ENCODE measurements around the gene DBP. TPM values are rescaled to one million over a fixed set of nuclear protein-coding genes. Genes with fewer than 3 reads are reported as not detected.

Gene DBP
- total and polyA plus RNA-seq, 7 donors = 6.2 to 14.1 (median 10.5) TPM

- 84 to 92% methylated on average over 17 of the region's 17 CpGs for WGBS, 2 donors
- Histone ChIP-seq H3K4me3 (no peak overlapping the region), H3K27ac (no peak overlapping the region), H3K27me3 (no peaks in the 10 kb centered on the region), H3K36me3 (no peaks in the 10 kb centered on the region), H3K4me1 (peaks cover 0 to 12% (median 9%) of the 10 kb centered on the region in 4 donors), H3K9me3 (no peaks in the 10 kb centered on the region)
- DNase-seq = no peak
- intact Hi-C loops (cut with DNase I) = no loop called here
- TF ChIP-seq POLR2AphosphoS5 (IDR thresholded peaks at IDR 0.05) = no peak
- TF ChIP-seq EP300 (IDR thresholded peaks at IDR 0.05) = no peak
Measured at GRCh38 chr19:48676487-48676886, 39.3 kb upstream of the DBP start.

- no peaks in the 10 kb centered on the region for H3K36me3 ChIP-seq
- peak overlapping the region in 1 of 4 donors; percentile 20 for H3K27ac ChIP-seq
- 42 to 43% methylated on average over 28 of the region's 28 CpGs for whole genome bisulfite sequencing, 2 donors
- no peaks in the 10 kb centered on the region for H3K27me3 ChIP-seq
- H3K4me3 ChIP-seq = no peak overlapping the region
- peak; percentile 92 for DNase-seq
- TF ChIP-seq POLR2A (IDR thresholded peaks at IDR 0.05) (no peak), POLR2AphosphoS5 (IDR thresholded peaks at IDR 0.05) (peak in 1 of 4 donors; percentile 15), CTCF (IDR thresholded peaks at IDR 0.05) (peak; percentile 81 to 91 (median 86))
- no peaks in the 10 kb centered on the region for H3K9me3 ChIP-seq
- intact Hi-C loops (cut with DNase I) = loop anchor here (2.0 kb wide), 3 partner anchors 28 to 64 kb away; partner anchors contain the start of gene CA11
- peaks cover 0 to 12% (median 9%) of the 10 kb centered on the region in 4 donors for H3K4me1 ChIP-seq
Measured at GRCh38 chr19:48674921-48675824, 38.0 kb upstream of the DBP start.

- Histone ChIP-seq H3K4me1 (peaks cover 0 to 12% (median 9%) of the 10 kb centered on the region in 4 donors), H3K27ac (no peak overlapping the region), H3K9me3 (no peaks in the 10 kb centered on the region), H3K36me3 (no peaks in the 10 kb centered on the region), H3K4me3 (no peak overlapping the region), H3K27me3 (no peaks in the 10 kb centered on the region)
- 90 to 92% methylated on average over 19 of the region's 19 CpGs for WGBS, 2 donors
- intact Hi-C loops (cut with DNase I) = loop anchor here (2.0 kb wide), 3 partner anchors 28 to 64 kb away; partner anchors contain the start of gene CA11
- DNase-seq = no peak
- no peak for TF ChIP-seq CTCF (IDR thresholded peaks at IDR 0.05)
Measured at GRCh38 chr19:48674216-48674809, 37.1 kb upstream of the DBP start.

GRCh38 chr19:48673436-48674100 is 36.4 kb upstream of the DBP start:
- no peak for DNase-seq
- intact Hi-C loops (cut with DNase I) = loop anchor here (2.0 kb wide), 3 partner anchors 27 to 65 kb away; partner anchors contain the start of gene CA11
- Histone ChIP-seq H3K9me3 (no peaks in the 10 kb centered on the region), H3K27me3 (no peaks in the 10 kb centered on the region), H3K36me3 (no peaks in the 10 kb centered on the region), H3K4me3 (no peak overlapping the region), H3K4me1 (peaks cover 0 to 12% (median 9%) of the 10 kb centered on the region in 4 donors), H3K27ac (no peak overlapping the region)
- no peak for TF ChIP-seq CTCF (IDR thresholded peaks at IDR 0.05)
- 83% methylated on average over 25 of the region's 25 CpGs for WGBS, 2 donors

- WGBS, 2 donors = 86 to 92% methylated on average over 25 of the region's 25 CpGs
- intact Hi-C loops (cut with DNase I) = no loop called here
- no peaks in the 10 kb centered on the region for H3K36me3 ChIP-seq
- no peak for DNase-seq
- H3K27ac ChIP-seq = no peak within 1 kb of the TSS
- H3K27me3 ChIP-seq = no peaks in the 10 kb centered on the region
- TF ChIP-seq EP300 (IDR thresholded peaks at IDR 0.05) (no peak), CTCF (IDR thresholded peaks at IDR 0.05) (no peak), POLR2A (IDR thresholded peaks at IDR 0.05) (no peak)
- H3K9me3 ChIP-seq = no peaks in the 10 kb centered on the region
- H3K4me1 ChIP-seq = peaks cover 0 to 12% (median 9%) of the 10 kb centered on the region in 4 donors
- no peak within 1 kb of the TSS for H3K4me3 ChIP-seq
Measured at GRCh38 chr19:48672994-48673393, 35.8 kb upstream of the DBP start, which contains the start of gene NTN5. TSS of gene NTN5 (minus strand) at chr19:48673017. CDS start at chr19:48670986, 2,031 bp downstream.

Measured in sigmoid colon (tissue), 7 donors.